MM.1S (cell line): ENCODE results near the gene MARF1.
"Not testable (repeated sequence)": the region's sequence is repeated elsewhere in the genome, so short reads cannot be mapped to it uniquely, and the experiment has no call there.

Source experiments
- DNase-seq: peaks from one replicate; pipeline ENCODE4 v3.0.0-alpha.2; 2015
- H2AFZ ChIP-seq: fragments of 300-600 bp; sonication (generic); 2 replicates; pipeline ENCODE4 v1.6.0; 2016; ENCODE audit warnings: antibody characterized with exemption, low read length
- H3F3A ChIP-seq: fragments of 300-600 bp; sonication (generic); 2 replicates; pipeline ENCODE4 v1.6.1; 2016; ENCODE audit warnings: mild to moderate bottlenecking, antibody characterized with exemption, low read length, moderate library complexity, mixed read lengths; ENCODE audit not compliant: insufficient read depth
- H3K27ac ChIP-seq: fragments of 300-600 bp; sonication (generic); 2 replicates; pipeline ENCODE4 v1.5.1; 2016; ENCODE audit warnings: mild to moderate bottlenecking, low read length
- H3K27me3 ChIP-seq: fragments of 300-600 bp; sonication (generic); replicated peaks from 2 replicates; pipeline ENCODE4 v1.6.0; 2016; ENCODE audit warnings: low read length; ENCODE audit not compliant: insufficient read depth
- H3K36me3 ChIP-seq: fragments of 300-600 bp; sonication (generic); replicated peaks from 2 replicates; pipeline ENCODE4 v1.6.1; 2016; ENCODE audit warnings: mild to moderate bottlenecking, low read length, mixed read lengths; ENCODE audit not compliant: insufficient read depth
- H3K4me1 ChIP-seq: fragments of 300-600 bp; sonication (generic); 2 replicates; pipeline ENCODE4 v1.6.1; 2016; ENCODE audit warnings: low read length, mixed read lengths
- H3K4me2 ChIP-seq: fragments of 300-600 bp; sonication (generic); 2 replicates; pipeline ENCODE4 v1.6.0; 2016; ENCODE audit warnings: low read depth, low read length
- H3K4me3 ChIP-seq: fragments of 300-600 bp; sonication (generic); 2 replicates; pipeline ENCODE4 v1.5.1; 2016; ENCODE audit warnings: low read length, mixed read lengths
- H3K79me2 ChIP-seq: fragments of 300-600 bp; sonication (generic); 2 replicates; pipeline ENCODE4 v1.6.1; 2016; ENCODE audit warnings: mixed run types, low read length, mixed read lengths
- H3K9ac ChIP-seq: fragments of 300-600 bp; sonication (generic); 2 replicates; pipeline ENCODE4 v1.6.1; 2016; ENCODE audit warnings: low read length, mixed read lengths
- H3K9me2 ChIP-seq: fragments of 300-600 bp; sonication (generic); replicated peaks from 2 replicates; pipeline ENCODE4 v1.6.1; 2016; ENCODE audit warnings: mild to moderate bottlenecking, low read length, mixed read lengths; ENCODE audit not compliant: insufficient read depth
- H3K9me3 ChIP-seq: fragments of 300-600 bp; sonication (generic); replicated peaks from 2 replicates; pipeline ENCODE4 v1.6.1; 2016; ENCODE audit warnings: mild to moderate bottlenecking, low read length, mixed read lengths; ENCODE audit not compliant: insufficient read depth
- H4K20me1 ChIP-seq: fragments of 300-600 bp; sonication (generic); 2 replicates; pipeline ENCODE4 v1.6.1; 2016; ENCODE audit warnings: mild to moderate bottlenecking, low read length, moderate library complexity, mixed read lengths; ENCODE audit not compliant: insufficient read depth
- EZH2 ChIP-seq: fragments of 300-600 bp; sonication (generic); optimal IDR thresholded peaks from 2 replicates; pipeline ENCODE3; 2017; ENCODE audit warnings: low read depth, mild to moderate bottlenecking, antibody characterized with exemption, low read length, mixed read lengths
- EZH2phosphoT487 ChIP-seq: fragments of 300-600 bp; sonication (generic); IDR thresholded peaks from 2 replicates; pipeline ENCODE4 v1.6.1; 2018; ENCODE audit warnings: antibody characterized with exemption, low read length
- TF ChIP-seq, protein P1 (sequence below): fragments of 300-600 bp; sonication (generic); IDR thresholded peaks from 2 replicates; pipeline ENCODE4 v1.5.1; 2016; ENCODE audit warnings: antibody characterized with exemption, low read length, mixed read lengths

Gene MARF1

DNA sequence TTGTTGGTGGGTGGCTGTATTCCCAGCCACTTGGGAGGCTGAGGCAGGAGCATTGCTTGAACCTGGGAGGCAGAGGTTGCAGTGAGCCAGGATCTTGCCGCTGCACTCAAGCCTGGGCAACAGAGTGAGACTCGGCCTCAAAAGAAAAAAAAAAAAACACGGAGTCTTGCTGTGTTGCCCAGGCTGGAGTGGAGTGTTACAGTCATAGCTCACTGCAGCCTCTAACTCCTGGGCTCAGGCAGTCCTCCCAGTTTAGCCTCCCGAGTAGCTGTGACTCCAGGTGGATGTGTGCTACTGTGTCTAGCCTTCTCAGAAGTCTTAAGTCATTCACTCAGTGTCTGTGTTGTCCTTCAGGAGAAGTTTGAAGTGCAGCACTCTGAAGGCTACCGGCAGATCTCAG, 34.5 kb upstream of the MARF1 start:
- no peak for DNase-seq
- no peaks in the 10 kb centered on the region for H3K27me3 ChIP-seq
- H3K79me2 ChIP-seq, result peaks cover 68% of the 10 kb centered on the region
- no peaks in the 10 kb centered on the region for H3F3A ChIP-seq
- H4K20me1 ChIP-seq, result no peaks in the 10 kb centered on the region
- TF ChIP-seq EZH2phosphoT487 (no peak), EZH2 (no peak)
- TF ChIP-seq, protein P1, sequence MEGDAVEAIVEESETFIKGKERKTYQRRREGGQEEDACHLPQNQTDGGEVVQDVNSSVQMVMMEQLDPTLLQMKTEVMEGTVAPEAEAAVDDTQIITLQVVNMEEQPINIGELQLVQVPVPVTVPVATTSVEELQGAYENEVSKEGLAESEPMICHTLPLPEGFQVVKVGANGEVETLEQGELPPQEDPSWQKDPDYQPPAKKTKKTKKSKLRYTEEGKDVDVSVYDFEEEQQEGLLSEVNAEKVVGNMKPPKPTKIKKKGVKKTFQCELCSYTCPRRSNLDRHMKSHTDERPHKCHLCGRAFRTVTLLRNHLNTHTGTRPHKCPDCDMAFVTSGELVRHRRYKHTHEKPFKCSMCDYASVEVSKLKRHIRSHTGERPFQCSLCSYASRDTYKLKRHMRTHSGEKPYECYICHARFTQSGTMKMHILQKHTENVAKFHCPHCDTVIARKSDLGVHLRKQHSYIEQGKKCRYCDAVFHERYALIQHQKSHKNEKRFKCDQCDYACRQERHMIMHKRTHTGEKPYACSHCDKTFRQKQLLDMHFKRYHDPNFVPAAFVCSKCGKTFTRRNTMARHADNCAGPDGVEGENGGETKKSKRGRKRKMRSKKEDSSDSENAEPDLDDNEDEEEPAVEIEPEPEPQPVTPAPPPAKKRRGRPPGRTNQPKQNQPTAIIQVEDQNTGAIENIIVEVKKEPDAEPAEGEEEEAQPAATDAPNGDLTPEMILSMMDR, result no peak
- H3K9me2 ChIP-seq, result no peaks in the 10 kb centered on the region
- no peaks in the 10 kb centered on the region; the same call in 1 of the 2 replicates for H3K36me3 ChIP-seq
- no peak overlapping the region for H3K27ac ChIP-seq
- no peaks in the 10 kb centered on the region for H3K4me1 ChIP-seq
- no peak overlapping the region for H3K4me3 ChIP-seq
- H3K4me2 ChIP-seq, result no peak overlapping the region
- H3K9ac ChIP-seq, result no peak overlapping the region
- H3K9me3 ChIP-seq, result no peaks in the 10 kb centered on the region
- no peak overlapping the region for H2AFZ ChIP-seq

DNA sequence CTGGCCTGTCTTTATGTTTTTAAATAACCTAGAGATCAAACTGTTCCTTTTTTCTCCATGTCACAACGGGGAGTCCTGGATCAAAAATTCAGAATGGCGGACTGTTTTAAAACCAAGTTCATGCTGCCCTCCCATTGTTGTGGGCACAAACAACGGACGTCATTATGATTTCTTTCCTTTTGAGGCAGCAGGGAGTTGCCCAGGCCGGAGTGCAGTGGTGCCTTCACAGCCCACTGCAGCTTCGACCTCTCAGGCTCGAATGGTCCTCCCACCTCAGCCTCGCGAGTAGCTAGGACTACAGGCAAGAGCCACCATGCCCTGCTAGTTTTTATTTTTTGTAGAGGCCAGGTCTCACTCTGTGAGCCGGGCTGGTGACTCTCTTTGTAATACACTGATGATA, 33.6 kb upstream of the MARF1 start:
- no peak overlapping the region for H3K4me3 ChIP-seq
- H4K20me1 ChIP-seq, result no peaks in the 10 kb centered on the region
- no peaks in the 10 kb centered on the region for H3F3A ChIP-seq
- H3K9me3 ChIP-seq, result no peaks in the 10 kb centered on the region
- no peak overlapping the region for H3K9ac ChIP-seq
- no peaks in the 10 kb centered on the region for H3K9me2 ChIP-seq
- H3K27me3 ChIP-seq, result no peaks in the 10 kb centered on the region
- no peak overlapping the region for H3K27ac ChIP-seq
- H3K79me2 ChIP-seq, result peaks cover 67% of the 10 kb centered on the region
- H2AFZ ChIP-seq, result no peak overlapping the region
- H3K36me3 ChIP-seq, result no peaks in the 10 kb centered on the region; the same call in 1 of the 2 replicates
- no peak for DNase-seq
- H3K4me2 ChIP-seq, result no peak overlapping the region
- TF ChIP-seq EZH2phosphoT487, result no peak
- TF ChIP-seq EZH2, result no peak
- TF ChIP-seq, protein P1, result no peak
- H3K4me1 ChIP-seq, result no peaks in the 10 kb centered on the region

DNA sequence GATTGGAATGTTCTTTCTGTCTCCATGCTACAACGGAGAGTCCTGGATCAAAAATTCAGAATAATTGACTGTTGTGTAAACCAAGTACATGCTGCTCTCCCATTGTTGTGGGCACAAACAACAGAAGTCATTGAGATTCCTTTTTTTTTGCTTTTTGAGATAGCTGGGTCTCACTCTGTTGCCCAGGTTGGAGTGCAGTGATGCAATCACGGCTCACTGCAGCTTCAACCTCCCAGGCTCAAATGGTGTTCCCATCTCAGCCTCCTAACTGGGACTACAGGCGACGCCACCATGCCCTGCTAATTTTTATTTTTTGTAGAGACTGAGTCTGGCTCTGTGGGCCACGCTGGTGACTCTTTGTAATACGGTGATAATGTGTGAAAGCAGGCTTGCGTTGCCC, 31.6 kb upstream of the MARF1 start:
- H3K4me1 ChIP-seq, result no peaks in the 10 kb centered on the region
- no peak overlapping the region for H3K4me2 ChIP-seq
- no peak overlapping the region for H3K9ac ChIP-seq
- H2AFZ ChIP-seq, result no peak overlapping the region
- H3K27ac ChIP-seq, result no peak overlapping the region
- no peak for DNase-seq
- H3K9me3 ChIP-seq, result no peaks in the 10 kb centered on the region
- H3K79me2 ChIP-seq, result peaks cover 66% of the 10 kb centered on the region
- no peaks in the 10 kb centered on the region for H3K36me3 ChIP-seq
- no peak overlapping the region for H3K4me3 ChIP-seq
- H4K20me1 ChIP-seq, result no peaks in the 10 kb centered on the region
- no peaks in the 10 kb centered on the region for H3K9me2 ChIP-seq
- no peak for TF ChIP-seq EZH2phosphoT487
- H3F3A ChIP-seq, result no peaks in the 10 kb centered on the region
- H3K27me3 ChIP-seq, result no peaks in the 10 kb centered on the region

DNA sequence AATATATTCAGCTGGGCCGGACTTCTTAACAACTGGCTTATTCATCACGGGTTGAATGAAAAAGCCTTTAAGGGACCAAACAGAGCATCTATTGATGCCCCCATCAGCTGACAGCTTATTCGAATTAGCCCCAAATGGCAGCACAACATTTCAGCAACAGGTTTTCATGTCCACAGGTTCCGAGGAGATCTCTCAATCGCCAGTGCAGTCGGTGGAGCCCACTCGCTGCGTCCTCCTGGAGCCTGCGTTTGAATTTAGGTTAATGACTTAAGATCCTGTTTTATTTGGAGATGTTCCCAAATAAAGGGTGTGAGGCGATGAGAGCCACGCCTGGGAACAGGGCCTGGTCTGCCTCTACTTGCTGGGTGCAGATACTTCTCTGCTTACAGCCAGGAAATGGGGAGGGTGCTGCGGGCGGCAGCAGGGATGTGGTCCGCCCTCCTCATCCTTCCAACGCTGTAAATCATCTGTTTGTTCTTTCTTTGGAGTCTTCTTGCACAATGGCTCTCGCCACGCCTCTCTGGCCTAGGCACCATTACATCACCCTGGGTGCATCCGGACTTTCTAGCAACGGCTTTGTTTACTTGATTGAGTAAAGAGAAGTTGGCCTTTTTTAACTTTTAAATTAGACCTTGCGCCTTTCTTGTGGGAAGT, 29.7 kb upstream of the MARF1 start:
- no peaks in the 10 kb centered on the region for H3K9me2 ChIP-seq
- no peak for DNase-seq
- H3K9ac ChIP-seq, result no peak overlapping the region
- H2AFZ ChIP-seq, result no peak overlapping the region
- peaks cover 65% of the 10 kb centered on the region for H3K79me2 ChIP-seq
- no peak overlapping the region for H3K27ac ChIP-seq
- no peaks in the 10 kb centered on the region for H3K27me3 ChIP-seq
- H4K20me1 ChIP-seq, result no peaks in the 10 kb centered on the region
- H3K4me2 ChIP-seq, result no peak overlapping the region
- no peaks in the 10 kb centered on the region for H3F3A ChIP-seq
- no peaks in the 10 kb centered on the region for H3K9me3 ChIP-seq
- no peaks in the 10 kb centered on the region for H3K4me1 ChIP-seq
- no peak overlapping the region for H3K4me3 ChIP-seq
- TF ChIP-seq, protein P1, result no peak
- TF ChIP-seq EZH2 (no peak), EZH2phosphoT487 (no peak)
- no peaks in the 10 kb centered on the region for H3K36me3 ChIP-seq

DNA sequence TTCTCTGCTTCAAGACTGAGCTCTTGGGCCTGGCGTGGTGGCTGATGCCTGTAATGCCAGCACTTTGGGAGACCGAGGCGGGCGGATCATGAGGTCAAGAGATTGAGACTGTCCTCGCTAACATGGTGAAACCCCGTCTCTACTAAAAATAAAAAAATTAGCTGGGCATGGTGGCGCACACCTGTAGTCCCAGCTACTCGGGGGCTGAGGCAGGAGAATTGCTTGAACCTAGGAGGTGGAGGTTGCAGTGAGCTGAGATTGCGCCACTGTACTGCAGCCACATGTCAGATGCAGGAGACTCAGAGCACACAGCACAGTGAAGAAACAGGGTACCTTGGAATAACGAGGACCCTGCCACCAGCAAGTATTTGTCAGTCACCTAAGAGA, 29.2 kb upstream of the MARF1 start:
- H3K9me3 ChIP-seq, H3K9me2 ChIP-seq, H4K20me1 ChIP-seq, H3K27ac ChIP-seq, H3K27me3 ChIP-seq, H3K4me2 ChIP-seq, H3K4me3 ChIP-seq, DNase-seq, H3F3A ChIP-seq, H3K36me3 ChIP-seq, H2AFZ ChIP-seq, H3K4me1 ChIP-seq, H3K9ac ChIP-seq: not testable (repeated sequence)
- H3K79me2 ChIP-seq, result peaks cover 65% of the 10 kb centered on the region
